Measurements from ENCODE around the gene GPR68. TPM values are rescaled to one million over a fixed set of nuclear protein-coding genes. Genes with fewer than 3 reads are reported as not detected.
"Not testable (repeated sequence)": the region's sequence is repeated elsewhere in the genome, so short reads cannot be mapped to it uniquely, and the experiment has no call there.

GPR68 gene
- total RNA-seq, 1 donor: 8.0 TPM

GRCh38 chr14:91204657-91205056 is 39.8 kb downstream of the GPR68 start:
- Histone ChIP-seq H3K27me3 (ENCODE audit: insufficient read depth, low read length) (no peaks in the 10 kb centered on the region), H4K20me1 (ENCODE audit: insufficient read depth, low read length) (no peaks in the 10 kb centered on the region), H3K4me1 (ENCODE audit: insufficient read depth, low read length) (peaks cover 6% of the 10 kb centered on the region), H3K27ac (ENCODE audit: low read depth, low read length) (no peak overlapping the region), H3K4me3 (ENCODE audit: insufficient read depth, low read length) (no peak overlapping the region), H3K36me3 (ENCODE audit: insufficient read depth, low read length) (peaks cover 9% of the 10 kb centered on the region), H3K9me3 (ENCODE audit: low read depth, low read length) (no peaks in the 10 kb centered on the region), H2AFZ (ENCODE audit: low read length) (no peak overlapping the region), H3K79me2 (ENCODE audit: insufficient read depth, low read length) (no peaks in the 10 kb centered on the region), H3K4me2 (ENCODE audit: insufficient read depth, low read length) (no peak overlapping the region)
- no peak for TF ChIP-seq CTCF (IDR thresholded peaks at IDR 0.05; ENCODE audit: extremely low read depth, low read depth, low read length)
- DNase-seq (ENCODE audit: insufficient read length, low spot score, missing footprints): no peak

- H2AFZ ChIP-seq (ENCODE audit: low read length): peak overlapping the region; percentile 83
- no peaks in the 10 kb centered on the region for H4K20me1 ChIP-seq (ENCODE audit: insufficient read depth, low read length)
- peak overlapping the region; percentile 10 for H3K4me2 ChIP-seq (ENCODE audit: insufficient read depth, low read length)
- no peaks in the 10 kb centered on the region for H3K27me3 ChIP-seq (ENCODE audit: insufficient read depth, low read length)
- peaks cover 16% of the 10 kb centered on the region for H3K36me3 ChIP-seq (ENCODE audit: insufficient read depth, low read length)
- peaks cover 6% of the 10 kb centered on the region for H3K4me1 ChIP-seq (ENCODE audit: insufficient read depth, low read length)
- H3K4me3 ChIP-seq (ENCODE audit: insufficient read depth, low read length): no peak overlapping the region
- DNase-seq (ENCODE audit: insufficient read length, low spot score, missing footprints): peak; percentile 62
- no peak for TF ChIP-seq CTCF (IDR thresholded peaks at IDR 0.05; ENCODE audit: extremely low read depth, low read depth, low read length)
- peak overlapping the region; percentile 7 for H3K27ac ChIP-seq (ENCODE audit: low read depth, low read length)
- no peaks in the 10 kb centered on the region for H3K79me2 ChIP-seq (ENCODE audit: insufficient read depth, low read length)
- H3K9me3 ChIP-seq (ENCODE audit: low read depth, low read length): no peaks in the 10 kb centered on the region
Observed at GRCh38 chr14:91202234-91202974, 42.1 kb downstream of the GPR68 start.

- DNase-seq (ENCODE audit: insufficient read length, low spot score, missing footprints); H3K9me3 ChIP-seq (ENCODE audit: low read depth, low read length); H4K20me1 ChIP-seq (ENCODE audit: insufficient read depth, low read length); H3K4me3 ChIP-seq (ENCODE audit: insufficient read depth, low read length); H3K79me2 ChIP-seq (ENCODE audit: insufficient read depth, low read length); H3K27ac ChIP-seq (ENCODE audit: low read depth, low read length); H3K27me3 ChIP-seq (ENCODE audit: insufficient read depth, low read length); H3K4me1 ChIP-seq (ENCODE audit: insufficient read depth, low read length); H2AFZ ChIP-seq (ENCODE audit: low read length); H3K4me2 ChIP-seq (ENCODE audit: insufficient read depth, low read length): not testable (repeated sequence)
- peaks cover 16% of the 10 kb centered on the region for H3K36me3 ChIP-seq (ENCODE audit: insufficient read depth, low read length)
Observed at GRCh38 chr14:91200802-91201201, 43.7 kb downstream of the GPR68 start.

GRCh38 chr14:91197631-91198030 is 46.9 kb downstream of the GPR68 start:
- no peak for DNase-seq (ENCODE audit: insufficient read length, low spot score, missing footprints)
- no peak overlapping the region for H3K4me3 ChIP-seq (ENCODE audit: insufficient read depth, low read length)
- peaks cover 16% of the 10 kb centered on the region for H3K36me3 ChIP-seq (ENCODE audit: insufficient read depth, low read length)
- peaks cover 9% of the 10 kb centered on the region for H3K4me1 ChIP-seq (ENCODE audit: insufficient read depth, low read length)
- H2AFZ ChIP-seq (ENCODE audit: low read length): no peak overlapping the region
- H3K27ac ChIP-seq (ENCODE audit: low read depth, low read length): no peak overlapping the region
- TF ChIP-seq CTCF (IDR thresholded peaks at IDR 0.05; ENCODE audit: extremely low read depth, low read depth, low read length): no peak
- no peaks in the 10 kb centered on the region for H3K9me3 ChIP-seq (ENCODE audit: low read depth, low read length)
- no peak overlapping the region for H3K4me2 ChIP-seq (ENCODE audit: insufficient read depth, low read length)
- no peaks in the 10 kb centered on the region for H3K27me3 ChIP-seq (ENCODE audit: insufficient read depth, low read length)
- H4K20me1 ChIP-seq (ENCODE audit: insufficient read depth, low read length): no peaks in the 10 kb centered on the region
- no peaks in the 10 kb centered on the region for H3K79me2 ChIP-seq (ENCODE audit: insufficient read depth, low read length)
